IPS-NIHi7 (cell line): Measurements from ENCODE around the gene ARHGAP33.

Source experiments
- DNase-seq: peaks from one replicate; pipeline ENCODE4 v3.0.0; 2012; ENCODE audit warnings: mixed read lengths; ENCODE audit errors: extremely low spot score

Gene ARHGAP33

GRCh38 chr19:35775298-35776101 is at the start of gene ARHGAP33:
TSS of gene ARHGAP33 (plus strand) at chr19:35775564. CDS start at chr19:35775659, 95 bp downstream.
- peak; percentile 97 for DNase-seq

GRCh38 chr19:35727053-35727955 is 48.1 kb upstream of the ARHGAP33 start:
- DNase-seq, result no peak

GRCh38 chr19:35727956-35728706 is 47.2 kb upstream of the ARHGAP33 start:
- no peak for DNase-seq

- DNase-seq, result no peak
Observed at GRCh38 chr19:35729021-35729420, 46.3 kb upstream of the ARHGAP33 start.

- DNase-seq, result no peak
Observed at GRCh38 chr19:35729763-35730162, 45.6 kb upstream of the ARHGAP33 start.

GRCh38 chr19:35730326-35730725 is 45.0 kb upstream of the ARHGAP33 start:
- no peak for DNase-seq

GRCh38 chr19:35731353-35731752 is 44.0 kb upstream of the ARHGAP33 start:
- no peak for DNase-seq

- no peak for DNase-seq
Observed at GRCh38 chr19:35731779-35732405, 43.5 kb upstream of the ARHGAP33 start.

GRCh38 chr19:35732540-35733179 is 42.7 kb upstream of the ARHGAP33 start:
- no peak for DNase-seq

GRCh38 chr19:35733180-35734125 is 41.9 kb upstream of the ARHGAP33 start:
- DNase-seq, result no peak

GRCh38 chr19:35734273-35734672 is 41.1 kb upstream of the ARHGAP33 start:
- DNase-seq, result no peak

GRCh38 chr19:35734889-35735288 is 40.5 kb upstream of the ARHGAP33 start:
- DNase-seq, result no peak

GRCh38 chr19:35736913-35737886 is 38.2 kb upstream of the ARHGAP33 start:
- no peak for DNase-seq

- DNase-seq, result no peak
Observed at GRCh38 chr19:35738021-35738886, 37.1 kb upstream of the ARHGAP33 start.

GRCh38 chr19:35738887-35739229 is 36.5 kb upstream of the ARHGAP33 start:
- DNase-seq, result no peak

GRCh38 chr19:35739275-35740107 is 35.9 kb upstream of the ARHGAP33 start:
- no peak for DNase-seq

GRCh38 chr19:35740108-35740422 is 35.3 kb upstream of the ARHGAP33 start:
- no peak for DNase-seq
